ENCODE measurements around the gene AK8.

Gene AK8

GRCh38 chr9:132769906-132770769, 107.9 kb downstream of the AK8 start:
- DNase-seq: no peak

- DNase-seq: peak; percentile 59
Measured at GRCh38 chr9:132768932-132769905, 108.9 kb downstream of the AK8 start.

GRCh38 chr9:132763574-132763973, 114.5 kb downstream of the AK8 start:
- DNase-seq: no peak

GRCh38 chr9:132762896-132763295, 115.2 kb downstream of the AK8 start:
- DNase-seq: no peak

- no peak for DNase-seq
Measured at GRCh38 chr9:132761602-132762001, 116.5 kb downstream of the AK8 start.

GRCh38 chr9:132760057-132760456, 118.0 kb downstream of the AK8 start:
- DNase-seq: no peak

- DNase-seq: no peak
Measured at GRCh38 chr9:132757016-132757415, 121.1 kb downstream of the AK8 start.

- no peak for DNase-seq
Measured at GRCh38 chr9:132756214-132756845, 121.8 kb downstream of the AK8 start.

- no peak for DNase-seq
Measured at GRCh38 chr9:132755096-132755495, 123.0 kb downstream of the AK8 start.

GRCh38 chr9:132754236-132754635, 123.8 kb downstream of the AK8 start:
- no peak for DNase-seq

GRCh38 chr9:132753593-132753880, 124.5 kb downstream of the AK8 start:
- DNase-seq: no peak

- no peak for DNase-seq
Measured at GRCh38 chr9:132752877-132753592, 125.0 kb downstream of the AK8 start.

GRCh38 chr9:132750668-132751067, 127.4 kb downstream of the AK8 start:
- no peak for DNase-seq

GRCh38 chr9:132749306-132749705, 128.8 kb downstream of the AK8 start:
- DNase-seq: no peak

GRCh38 chr9:132748450-132748849, 129.6 kb downstream of the AK8 start:
- DNase-seq: no peak

- DNase-seq: no peak
Measured at GRCh38 chr9:132745756-132746709, 132.1 kb downstream of the AK8 start.

- no peak for DNase-seq
Measured at GRCh38 chr9:132744881-132745755, 133.0 kb downstream of the AK8 start.

- no peak for DNase-seq
Measured at GRCh38 chr9:132743931-132744479, 134.1 kb downstream of the AK8 start.

- no peak for DNase-seq
Measured at GRCh38 chr9:132742821-132743311, 135.2 kb downstream of the AK8 start.

All from NCI-H1436 (cell line).